ENCODE results near the gene MYH1. TPM values are rescaled to one million over a fixed set of nuclear protein-coding genes. Genes with fewer than 3 reads are reported as not detected.

The MYH1 gene
- total and polyA plus RNA-seq, 9 donors: 0.12 TPM; not detected in 8

DNA sequence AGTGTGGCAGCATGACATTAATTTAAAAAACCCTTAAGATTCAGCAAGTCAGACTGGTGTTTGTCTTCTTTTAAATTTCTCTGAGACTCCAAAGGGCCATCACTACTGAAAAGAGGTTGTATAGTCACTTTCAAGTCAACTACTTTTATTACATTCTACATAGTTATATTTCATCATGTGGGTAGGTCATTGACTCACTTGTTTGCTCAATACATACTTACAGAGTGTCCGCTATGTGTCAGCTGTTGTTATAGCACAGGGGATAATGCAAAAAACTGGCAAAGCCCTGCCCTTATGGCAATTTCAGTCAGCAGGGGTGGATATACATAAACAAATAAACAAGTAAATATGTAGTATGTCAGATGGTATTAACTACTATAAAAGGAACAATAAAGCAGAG is 46.5 kb downstream of the MYH1 start:
- no peak for DNase-seq
- intact Hi-C loops (cut with DNase I): no loop called here
- H3K36me3 ChIP-seq: no peaks in the 10 kb centered on the region
- no peaks in the 10 kb centered on the region for H3K4me1 ChIP-seq (ENCODE audit: insufficient read depth)
- no peak overlapping the region for H3K4me3 ChIP-seq
- no peaks in the 10 kb centered on the region for H3K9me3 ChIP-seq
- H3K27ac ChIP-seq: no peak overlapping the region
- no peaks in the 10 kb centered on the region for H3K27me3 ChIP-seq
- TF ChIP-seq CTCF (IDR thresholded peaks at IDR 0.05): no peak
- no peak for TF ChIP-seq EP300 (IDR thresholded peaks at IDR 0.05)
- no peak for TF ChIP-seq POLR2A (IDR thresholded peaks at IDR 0.05)
- 96 to 98% (median 97%) methylated on average over 1 of the region's 1 CpG for WGBS, 3 donors

DNA sequence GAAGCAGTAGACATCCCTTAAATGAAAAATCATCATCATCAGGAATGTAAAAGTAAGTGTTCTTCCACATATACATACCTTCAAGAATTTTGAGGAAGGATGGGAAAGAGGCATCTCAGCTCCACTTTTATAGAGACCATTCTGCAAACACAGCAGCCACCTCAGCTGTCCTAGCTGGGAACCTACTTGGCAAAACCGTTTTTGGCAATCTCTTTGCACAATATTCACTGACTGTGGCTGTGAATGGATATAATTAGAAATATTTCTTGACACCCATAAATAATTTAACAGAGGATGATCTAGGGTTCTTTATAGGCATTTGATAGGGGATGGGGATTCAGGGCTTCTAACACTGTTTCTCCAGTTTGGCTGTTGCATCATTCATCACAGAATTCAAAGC is 48.9 kb downstream of the MYH1 start, which contains the start of gene MYH4:
TSS of gene MYH4 (minus strand) at position 101 of the 400 bp plus-strand sequence. CDS start 2,814 bp downstream, outside the sequence.
- Histone ChIP-seq H3K4me1 (ENCODE audit: insufficient read depth) (no peaks in the 10 kb centered on the region), H3K27ac (no peak within 1 kb of the TSS), H3K36me3 (no peaks in the 10 kb centered on the region), H3K9me3 (no peaks in the 10 kb centered on the region), H3K27me3 (no peaks in the 10 kb centered on the region), H3K4me3 (no peak within 1 kb of the TSS)
- DNase-seq: no peak
- 67 to 79% (median 73%) methylated on average over 1 of the region's 1 CpG for WGBS, 3 donors
- intact Hi-C loops (cut with DNase I): no loop called here
- TF ChIP-seq EP300 (IDR thresholded peaks at IDR 0.05) (no peak), POLR2A (IDR thresholded peaks at IDR 0.05) (no peak), CTCF (IDR thresholded peaks at IDR 0.05) (no peak)

DNA sequence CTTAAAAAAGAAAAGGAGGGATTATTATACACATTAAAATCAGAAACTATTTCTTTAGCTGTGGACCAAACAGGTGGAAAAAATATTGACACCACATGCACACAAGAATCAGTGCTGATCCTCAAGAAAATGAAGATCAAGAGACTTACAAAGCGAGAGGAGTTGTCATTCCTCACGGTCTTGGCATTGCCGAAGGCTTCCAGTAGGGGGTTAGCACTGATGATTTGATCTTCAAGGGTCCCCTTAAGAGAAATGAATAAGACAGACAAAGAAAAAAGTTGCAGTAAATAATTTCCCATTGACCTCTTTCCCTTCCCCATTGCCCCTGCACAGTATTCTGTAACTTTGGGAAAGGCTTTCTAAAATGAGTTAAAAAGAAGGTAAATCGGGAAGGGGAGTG is 54.9 kb downstream of the MYH1 start:
- no peaks in the 10 kb centered on the region for H3K36me3 ChIP-seq
- no peaks in the 10 kb centered on the region for H3K9me3 ChIP-seq
- TF ChIP-seq EP300 (IDR thresholded peaks at IDR 0.05) (no peak), CTCF (IDR thresholded peaks at IDR 0.05) (no peak), POLR2A (IDR thresholded peaks at IDR 0.05) (no peak)
- DNase-seq: no peak
- intact Hi-C loops (cut with DNase I): no loop called here
- no peaks in the 10 kb centered on the region for H3K4me1 ChIP-seq (ENCODE audit: insufficient read depth)
- H3K27ac ChIP-seq: no peak overlapping the region
- 85 to 88% (median 87%) methylated on average over 4 of the region's 4 CpGs for WGBS, 3 donors
- H3K27me3 ChIP-seq: no peaks in the 10 kb centered on the region
- H3K4me3 ChIP-seq: no peak overlapping the region

DNA sequence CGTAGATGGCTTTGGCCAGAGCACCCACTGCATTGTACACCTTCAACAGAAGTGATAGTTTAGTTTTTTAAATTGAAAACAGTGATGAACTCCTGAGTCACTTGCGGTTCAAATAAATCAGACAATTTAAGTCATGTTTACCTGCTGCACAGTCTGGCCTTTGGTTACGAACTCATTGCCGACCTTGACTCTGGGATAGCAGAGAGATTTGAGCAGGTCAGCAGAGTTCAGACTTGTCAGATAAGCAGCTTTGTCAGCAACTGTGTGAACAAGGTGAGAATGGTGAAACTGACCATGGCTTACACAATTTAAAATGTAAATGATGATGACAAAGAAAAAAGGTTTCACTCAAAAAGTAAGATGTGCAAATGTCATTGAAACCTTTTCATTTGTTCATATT is 58.3 kb downstream of the MYH1 start:
- no peaks in the 10 kb centered on the region for H3K27me3 ChIP-seq
- DNase-seq: no peak
- no peaks in the 10 kb centered on the region for H3K9me3 ChIP-seq
- H3K4me1 ChIP-seq (ENCODE audit: insufficient read depth): no peaks in the 10 kb centered on the region
- 77 to 86% (median 86%) methylated on average over 4 of the region's 4 CpGs for WGBS, 3 donors
- no peak overlapping the region for H3K27ac ChIP-seq
- TF ChIP-seq CTCF (IDR thresholded peaks at IDR 0.05) (no peak), POLR2A (IDR thresholded peaks at IDR 0.05) (no peak), EP300 (IDR thresholded peaks at IDR 0.05) (no peak)
- intact Hi-C loops (cut with DNase I): no loop called here
- no peak overlapping the region for H3K4me3 ChIP-seq
- no peaks in the 10 kb centered on the region for H3K36me3 ChIP-seq
